Posterior vena cava (tissue), 2 donors: ENCODE measurements around the gene MCU. TPM values are rescaled to one million over a fixed set of nuclear protein-coding genes. Genes with fewer than 3 reads are reported as not detected.

ENCODE experiments used
- DNase-seq: peaks from one replicate; pipeline ENCODE4 v3.0.0-alpha.2; 2020; ENCODE audit warnings: low spot score
- intact Hi-C, 2 donors: fragments of 100-400 bp; cut with DNase I; formaldehyde crosslinking; loops; one replicate each; pipeline versions ENCODE4 v1.14.1 to v1.14.2; 2022 to 2023
- total RNA-seq, 2 donors: library from RNA; stranded (reverse); fragmentation: NEBNext Ultra II Directional; extraction: Animal tissue kit (Norgen Biotek cat#: 25700); gene quantifications; one replicate each; pipeline ENCODE4 v1.2.1, GENCODE V29; 2021
- donor health status: DM: yes; HTN: yes; CAD: no.
- donor health status: DM: yes; HTN: yes; CAD: no.

The MCU gene
- total RNA-seq, 2 donors from 2014 or later, result 23.7 to 24.0 TPM

- intact Hi-C loops, result no loop called here
- no peak for DNase-seq
Observed at GRCh38 chr10:72814099-72814790, 122.3 kb downstream of the MCU start.

- no peak for DNase-seq
- intact Hi-C loops, result loop anchor here in 1 of 2 donors (5.0 kb wide), 1 partner anchor 306 kb away; no protein-coding TSS in a partner anchor
Observed at GRCh38 chr10:72816565-72816964, 124.6 kb downstream of the MCU start.

GRCh38 chr10:72818076-72818475 lies 126.1 kb downstream of the MCU start:
- intact Hi-C loops, result loop anchor here in 1 of 2 donors (5.0 kb wide), 1 partner anchor 304 kb away; no protein-coding TSS in a partner anchor
- DNase-seq, result no peak

GRCh38 chr10:72819053-72819452 lies 127.1 kb downstream of the MCU start:
- no peak for DNase-seq
- intact Hi-C loops, result loop anchor here in 1 of 2 donors (5.0 kb wide), 1 partner anchor 303 kb away; no protein-coding TSS in a partner anchor

GRCh38 chr10:72821606-72822005 lies 129.7 kb downstream of the MCU start:
- intact Hi-C loops, result no loop called here
- DNase-seq, result no peak

GRCh38 chr10:72822342-72822986 lies 130.5 kb downstream of the MCU start:
- intact Hi-C loops, result no loop called here

GRCh38 chr10:72825163-72825562 lies 133.2 kb downstream of the MCU start:
- intact Hi-C loops, result loop anchor here in 1 of 2 donors (5.0 kb wide), 1 partner anchor 403 kb away; no protein-coding TSS in a partner anchor
- no peak for DNase-seq

More at GRCh38 chr10:72822342-72822986, 130.5 kb downstream of the MCU start:
- DNase-seq, result no peak

GRCh38 chr10:72826346-72826745 lies 134.4 kb downstream of the MCU start:
- DNase-seq, result no peak
- intact Hi-C loops, result loop anchor here in 1 of 2 donors (5.0 kb wide), 1 partner anchor 404 kb away; no protein-coding TSS in a partner anchor

- intact Hi-C loops, result loop anchor here in 1 of 2 donors (5.0 kb wide), 1 partner anchor 406 kb away; no protein-coding TSS in a partner anchor
- DNase-seq, result no peak
Observed at GRCh38 chr10:72828294-72828693, 136.4 kb downstream of the MCU start.

GRCh38 chr10:72830625-72831024 lies 138.7 kb downstream of the MCU start:
- intact Hi-C loops, result loop anchor here (1.0 to 10.0 kb wide), 3 partner anchors 34 to 466 kb away; partner anchors contain the start of gene MCU (in 1 of the 2)
- DNase-seq, result no peak

- DNase-seq, result no peak
- intact Hi-C loops, result loop anchor here (1.0 to 10.0 kb wide), 3 partner anchors 36 to 467 kb away; partner anchors contain the start of gene MCU (in 1 of the 2)
Observed at GRCh38 chr10:72831696-72832409, 139.9 kb downstream of the MCU start.

- intact Hi-C loops, result loop anchor here (5.0 to 10.0 kb wide), 2 partner anchors 140 to 468 kb away; partner anchors contain the start of gene MCU (in 1 of the 2)
- DNase-seq, result no peak
Observed at GRCh38 chr10:72832701-72833100, 140.8 kb downstream of the MCU start.

- intact Hi-C loops, result loop anchor here (5.0 to 10.0 kb wide), 2 partner anchors 142 to 470 kb away; partner anchors contain the start of gene MCU (in 1 of the 2)
- no peak for DNase-seq
Observed at GRCh38 chr10:72834183-72834825, 142.4 kb downstream of the MCU start.

- intact Hi-C loops, result no loop called here
- DNase-seq, result no peak
Observed at GRCh38 chr10:72840319-72840718, 148.4 kb downstream of the MCU start.

- no peak for DNase-seq
- intact Hi-C loops, result no loop called here
Observed at GRCh38 chr10:72841487-72841886, 149.5 kb downstream of the MCU start.

- intact Hi-C loops, result no loop called here
Observed at GRCh38 chr10:72842164-72842563, 150.2 kb downstream of the MCU start.

GRCh38 chr10:72846238-72846637 lies 154.3 kb downstream of the MCU start:
- DNase-seq, result no peak
- intact Hi-C loops, result no loop called here

More at GRCh38 chr10:72842164-72842563, 150.2 kb downstream of the MCU start:
- no peak for DNase-seq

- intact Hi-C loops, result no loop called here
Observed at GRCh38 chr10:72847681-72848080, 155.7 kb downstream of the MCU start.

GRCh38 chr10:72850861-72851260 lies 158.9 kb downstream of the MCU start:
- intact Hi-C loops, result no loop called here
- DNase-seq, result no peak

More at GRCh38 chr10:72847681-72848080, 155.7 kb downstream of the MCU start:
- no peak for DNase-seq
